K562 (cell line): ENCODE results near the gene IMPA2. TPM values are rescaled to one million over a fixed set of nuclear protein-coding genes. Genes with fewer than 3 reads are reported as not detected.

Experiments
- ATAC-seq: fragments of 200-7000 bp; cut with Tn5 transposase; 3 replicates; pipeline ENCODE4 v1.9.1; 2020; ENCODE audit warnings: moderate library complexity
- BruUV-seq: library from RNA; stranded (reverse); fragments of 400-500 nt; replicated peaks from 2 replicates; lab custom pipeline; 2021; lab: Mats Ljungman, UMichigan
- CTCF ChIA-PET: fragments of 300-600 bp; formaldehyde crosslinking; extraction: SDS; loops from one replicate; lab custom pipeline; 2021; ENCODE audit warnings: low intra/inter-chr PET ratio; lab: Yijun Ruan, JAX
- POLR2A ChIA-PET: fragments of 300-600, 350-650 bp; sonication (Branson Sonifier 250); formaldehyde crosslinking; extraction: SDS; loops from one replicate; lab custom pipeline; 2021; ENCODE audit warnings: antibody characterized with exemption, inconsistent platforms; lab: Yijun Ruan, JAX
- DNase-seq, 4 experiments: peaks; one replicate each; pipeline versions ENCODE4 v3.0.0 to v3.0.0-alpha.2; 2011 to 2018; ENCODE audit warnings: low spot score in 3 of 4, mixed read lengths in 3 of 4; ENCODE audit errors: extremely low read depth in 1 of 4
- FAIRE-seq: peaks from 2 replicates; lab custom pipeline; 2011; peaks lifted over from hg19 to GRCh38; lab: Jason Lieb, UNC
- H2AFZ ChIP-seq: 2 replicates; pipeline ENCODE4 v1.6.0; 2011; ENCODE audit warnings: low read depth, low read length, control low read depth, inconsistent platforms
- H3K27ac ChIP-seq: fragments of 200-600 bp; 3 replicates; pipeline ENCODE4 v1.8.0; 2011; ENCODE audit warnings: low read depth, mild to moderate bottlenecking, control low read depth, inconsistent platforms, low read length, moderate library complexity, mixed read lengths; ENCODE audit errors: extremely low read depth
- H3K27me3 ChIP-seq, 2 experiments: fragments of 300-600 bp in 1 of 2; 2 replicates in 1 of 2; 3 replicates in 1 of 2; pipeline versions ENCODE4 v1.6.0 to v1.8.0; 2011; ENCODE audit warnings: inconsistent platforms in 2 of 2, low read length in 2 of 2, mild to moderate bottlenecking in 1 of 2, mixed read lengths in 1 of 2, moderate library complexity in 1 of 2; ENCODE audit not compliant: control insufficient read depth in 2 of 2, insufficient read depth in 2 of 2
- H3K36me3 ChIP-seq: fragments of 300-600 bp; 3 replicates; pipeline ENCODE4 v1.8.0; 2011; ENCODE audit warnings: mild to moderate bottlenecking, low read length, inconsistent platforms; ENCODE audit not compliant: control insufficient read depth, insufficient read depth
- H3K4me1 ChIP-seq, 2 experiments: fragments of 200-600 bp in 1 of 2; replicated peaks in 1 of 2; 2 replicates in 1 of 2; 3 replicates in 1 of 2; pipeline versions ENCODE4 v1.5.1 to v1.8.0; 2011; ENCODE audit warnings: inconsistent platforms in 2 of 2, low read length in 2 of 2, mild to moderate bottlenecking in 1 of 2, mixed read lengths in 1 of 2, moderate library complexity in 1 of 2; ENCODE audit not compliant: control insufficient read depth in 2 of 2, insufficient read depth in 2 of 2
- H3K4me2 ChIP-seq: 2 replicates; pipeline ENCODE4 v1.6.1; 2011; ENCODE audit warnings: low read length, control low read depth, inconsistent platforms, mixed read lengths; ENCODE audit not compliant: insufficient read depth
- H3K4me3 ChIP-seq: fragments of 200-600 bp; sonication (generic), shearing (Covaris generic); 2 replicates; pipeline ENCODE4 v1.5.1; 2016; ENCODE audit warnings: control low read depth, inconsistent platforms
- H3K79me2 ChIP-seq: fragments of 200-600 bp; 3 replicates; pipeline ENCODE4 v1.8.0; 2011; ENCODE audit warnings: low read length, inconsistent platforms; ENCODE audit not compliant: control insufficient read depth, insufficient read depth
- H3K9ac ChIP-seq, 2 experiments: 2 replicates each; pipeline versions ENCODE4 v1.6.0 to v1.6.1; 2011; ENCODE audit warnings: low read depth in 2 of 2, low read length in 2 of 2, control low read depth in 1 of 2, inconsistent platforms in 1 of 2, mild to moderate bottlenecking in 1 of 2, mixed read lengths in 1 of 2; ENCODE audit not compliant: insufficient read depth in 1 of 2
- H3K9me1 ChIP-seq: one replicate; pipeline ENCODE4 v1.6.0; 2011; ENCODE audit warnings: inconsistent platforms, mild to moderate bottlenecking, low read length, moderate library complexity; ENCODE audit not compliant: control insufficient read depth, insufficient read depth
- H3K9me3 ChIP-seq: replicated peaks from 2 replicates; pipeline ENCODE4 v1.5.1; 2011; ENCODE audit warnings: low read depth, low read length, inconsistent platforms; ENCODE audit not compliant: control insufficient read depth, insufficient read depth
- H4K20me1 ChIP-seq: replicated peaks from 2 replicates; pipeline ENCODE4 v1.6.1; 2011; ENCODE audit warnings: low read length, inconsistent platforms, mixed read lengths; ENCODE audit not compliant: control insufficient read depth, insufficient read depth
- SNIP1 ChIP-seq: fragments of 450-650 bp; IDR thresholded peaks from 2 replicates; pipeline ENCODE4 v1.7.1; 2017; ENCODE audit warnings: low read depth, mild to moderate bottlenecking
- TRIM24 ChIP-seq, 2 experiments: fragments of 450-650 bp; IDR thresholded peaks; 2 replicates each; pipeline ENCODE4 v1.6.1; 2016
- WGBS: fragments of 100-300 bp; shearing (Covaris generic); methylation state at CpG from one replicate; pipeline ENCODE4 v1.1.6; 2016; ENCODE audit warnings: low coverage, mixed read lengths; ENCODE audit not compliant: insufficient coverage; ENCODE audit errors: missing lambda C conversion rate; 5-methylcytosine and 5-hydroxymethylcytosine counted together
- in situ Hi-C: fragments of 300-500 bp; cut with MboI; formaldehyde crosslinking; loops from 4 replicates; pipeline ENCODE4 v1.15.0; 2018; ENCODE audit warnings: inconsistent platforms, mixed read lengths
- intact Hi-C: fragments of 100-400 bp; cut with micrococcal nuclease; formaldehyde crosslinking; loops from 2 replicates; pipeline ENCODE4 v1.14.2; 2022
- polyA plus RNA-seq, 8 experiments: library from polyadenylated mRNA; depleted of rRNA in 4 of 8; stranded (reverse) in 5 of 8; unstranded in 3 of 8; fragments of >200 nt; fragmentation: Nextera tagmentation in 2 of 8; fragmentation: Illumina TruSeq in 1 of 8; extraction: Ambion mirVana in 2 of 8; extraction: Trizol in 1 of 8; gene quantifications; 2 replicates each; pipeline versions ENCODE4 v1.2.1 to v1.2.3, GENCODE V29; 2011 to 2014; ENCODE audit warnings: inconsistent platforms in 1 of 8, missing spikeins in 1 of 8
- total RNA-seq, 7 experiments: library from RNA; depleted of rRNA in 6 of 7; stranded (reverse); fragments of >200 nt in 6 of 7; fragmentation: Illumina TruSeq in 2 of 7; extraction: Trizol in 2 of 7; gene quantifications; 2 replicates each; pipeline versions ENCODE4 v1.2.1 to v1.2.3, GENCODE V29; 2011 to 2021; ENCODE audit warnings: low replicate concordance in 1 of 7
- TF ChIP-seq, protein P1 (sequence below): fragments of 450-650 bp; IDR thresholded peaks from 2 replicates; pipeline ENCODE4 v1.6.1; 2017; ENCODE audit warnings: mild to moderate bottlenecking, moderate library complexity
- TF ChIP-seq, protein P2 (sequence below): sonication (generic); formaldehyde crosslinking; IDR thresholded peaks from 2 replicates; pipeline ENCODE4 v1.8.1; 2023; ENCODE audit warnings: mild to moderate bottlenecking, missing genetic modification reagents
- TF ChIP-seq, protein P3 (sequence below): fragments of 450-650 bp; IDR thresholded peaks from 2 replicates; pipeline ENCODE4 v1.6.1; 2016
- TF ChIP-seq, protein P4 (sequence below): fragments of 450-650 bp; IDR thresholded peaks from 2 replicates; pipeline ENCODE4 v1.6.1; 2016; ENCODE audit warnings: low read depth, mild to moderate bottlenecking, moderate library complexity

The IMPA2 gene
- total and polyA plus RNA-seq, 9 of the 15 experiments (the other 6 are each of a cell fraction or from before 2014, with no cell fraction given), result 0.62 to 11.3 (median 5.7) TPM

DNA sequence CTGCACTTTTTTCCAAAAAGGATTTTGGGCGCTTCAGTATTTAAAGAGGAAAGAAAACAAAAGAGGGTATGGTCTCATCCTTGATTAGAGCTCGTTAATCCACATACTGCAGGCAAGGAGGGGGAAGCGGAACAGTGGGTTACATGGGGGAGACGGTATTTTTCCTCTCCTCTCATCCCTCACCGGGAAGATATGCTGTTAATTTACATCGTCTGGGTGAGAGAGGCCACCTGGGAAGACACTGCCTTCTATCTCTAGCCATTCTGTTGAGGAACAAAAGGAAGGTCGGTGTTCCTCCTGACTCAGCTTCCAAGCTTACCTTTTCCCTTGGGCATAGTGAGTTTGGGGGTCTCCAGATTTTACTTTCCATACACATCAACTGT is 52.3 kb downstream of the IMPA2 start:
- POLR2A ChIA-PET, result no interaction called here
- Histone ChIP-seq H3K27ac (no peak overlapping the region), H3K9me1 (no peaks in the 10 kb centered on the region), H3K4me3 (no peak overlapping the region), H4K20me1 (no peaks in the 10 kb centered on the region), H3K79me2 (no peaks in the 10 kb centered on the region), H3K36me3 (no peaks in the 10 kb centered on the region), H2AFZ (no peak overlapping the region), H3K9ac (no peak overlapping the region), H3K27me3 (peaks cover 4 to 44% of the 10 kb centered on the region in 2 experiments; a peak in 2 of 5 replicates), H3K4me2 (no peak overlapping the region), H3K9me3 (no peaks in the 10 kb centered on the region), H3K4me1 (peaks cover 0 to 10% of the 10 kb centered on the region in 2 experiments; a peak in 2 of 5 replicates)
- intact Hi-C loops (loop anchor here (10.0 kb wide), 2 partner anchors 299 to 379 kb away; no protein-coding TSS in a partner anchor), in situ Hi-C loops (loop anchor here (10.0 kb wide), 1 partner anchor 379 kb away; no protein-coding TSS in a partner anchor)
- BruUV-seq, result no TSS peak
- DNase-seq, result no peak
- FAIRE-seq, result no peak
- TF ChIP-seq, protein P1, sequence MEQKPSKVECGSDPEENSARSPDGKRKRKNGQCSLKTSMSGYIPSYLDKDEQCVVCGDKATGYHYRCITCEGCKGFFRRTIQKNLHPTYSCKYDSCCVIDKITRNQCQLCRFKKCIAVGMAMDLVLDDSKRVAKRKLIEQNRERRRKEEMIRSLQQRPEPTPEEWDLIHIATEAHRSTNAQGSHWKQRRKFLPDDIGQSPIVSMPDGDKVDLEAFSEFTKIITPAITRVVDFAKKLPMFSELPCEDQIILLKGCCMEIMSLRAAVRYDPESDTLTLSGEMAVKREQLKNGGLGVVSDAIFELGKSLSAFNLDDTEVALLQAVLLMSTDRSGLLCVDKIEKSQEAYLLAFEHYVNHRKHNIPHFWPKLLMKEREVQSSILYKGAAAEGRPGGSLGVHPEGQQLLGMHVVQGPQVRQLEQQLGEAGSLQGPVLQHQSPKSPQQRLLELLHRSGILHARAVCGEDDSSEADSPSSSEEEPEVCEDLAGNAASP, result no peak
- TF ChIP-seq, protein P2, sequence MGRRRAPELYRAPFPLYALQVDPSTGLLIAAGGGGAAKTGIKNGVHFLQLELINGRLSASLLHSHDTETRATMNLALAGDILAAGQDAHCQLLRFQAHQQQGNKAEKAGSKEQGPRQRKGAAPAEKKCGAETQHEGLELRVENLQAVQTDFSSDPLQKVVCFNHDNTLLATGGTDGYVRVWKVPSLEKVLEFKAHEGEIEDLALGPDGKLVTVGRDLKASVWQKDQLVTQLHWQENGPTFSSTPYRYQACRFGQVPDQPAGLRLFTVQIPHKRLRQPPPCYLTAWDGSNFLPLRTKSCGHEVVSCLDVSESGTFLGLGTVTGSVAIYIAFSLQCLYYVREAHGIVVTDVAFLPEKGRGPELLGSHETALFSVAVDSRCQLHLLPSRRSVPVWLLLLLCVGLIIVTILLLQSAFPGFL (CRISPR knock-in tag), result no peak
- no peak for TF ChIP-seq SNIP1
- TF ChIP-seq, protein P3, sequence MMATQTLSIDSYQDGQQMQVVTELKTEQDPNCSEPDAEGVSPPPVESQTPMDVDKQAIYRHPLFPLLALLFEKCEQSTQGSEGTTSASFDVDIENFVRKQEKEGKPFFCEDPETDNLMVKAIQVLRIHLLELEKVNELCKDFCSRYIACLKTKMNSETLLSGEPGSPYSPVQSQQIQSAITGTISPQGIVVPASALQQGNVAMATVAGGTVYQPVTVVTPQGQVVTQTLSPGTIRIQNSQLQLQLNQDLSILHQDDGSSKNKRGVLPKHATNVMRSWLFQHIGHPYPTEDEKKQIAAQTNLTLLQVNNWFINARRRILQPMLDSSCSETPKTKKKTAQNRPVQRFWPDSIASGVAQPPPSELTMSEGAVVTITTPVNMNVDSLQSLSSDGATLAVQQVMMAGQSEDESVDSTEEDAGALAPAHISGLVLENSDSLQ, result no peak
- no peak for TF ChIP-seq TRIM24 (IDR thresholded peaks at IDR 0.05)
- TF ChIP-seq, protein P4, sequence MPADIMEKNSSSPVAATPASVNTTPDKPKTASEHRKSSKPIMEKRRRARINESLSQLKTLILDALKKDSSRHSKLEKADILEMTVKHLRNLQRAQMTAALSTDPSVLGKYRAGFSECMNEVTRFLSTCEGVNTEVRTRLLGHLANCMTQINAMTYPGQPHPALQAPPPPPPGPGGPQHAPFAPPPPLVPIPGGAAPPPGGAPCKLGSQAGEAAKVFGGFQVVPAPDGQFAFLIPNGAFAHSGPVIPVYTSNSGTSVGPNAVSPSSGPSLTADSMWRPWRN, result no peak
- no peak for ATAC-seq
- CTCF ChIA-PET, result no interaction called here
- WGBS, result 15% methylated on average over 7 of the region's 7 CpGs
